Stimulated activated CD8-positive, alpha-beta memory T cell treated with anti-CD3 and anti-CD28 coated beads, Interleukin-12 subunit alpha, Interleukin-12 subunit beta, amount 100 ng/mL, for 4 hours (primary cell): Measurements from ENCODE around the gene SH3RF2.

Experiments
- DNase-seq: peaks from one replicate; pipeline ENCODE4 v3.0.0-alpha.2; 2020; ENCODE audit warnings: low read depth

SH3RF2 gene

DNA sequence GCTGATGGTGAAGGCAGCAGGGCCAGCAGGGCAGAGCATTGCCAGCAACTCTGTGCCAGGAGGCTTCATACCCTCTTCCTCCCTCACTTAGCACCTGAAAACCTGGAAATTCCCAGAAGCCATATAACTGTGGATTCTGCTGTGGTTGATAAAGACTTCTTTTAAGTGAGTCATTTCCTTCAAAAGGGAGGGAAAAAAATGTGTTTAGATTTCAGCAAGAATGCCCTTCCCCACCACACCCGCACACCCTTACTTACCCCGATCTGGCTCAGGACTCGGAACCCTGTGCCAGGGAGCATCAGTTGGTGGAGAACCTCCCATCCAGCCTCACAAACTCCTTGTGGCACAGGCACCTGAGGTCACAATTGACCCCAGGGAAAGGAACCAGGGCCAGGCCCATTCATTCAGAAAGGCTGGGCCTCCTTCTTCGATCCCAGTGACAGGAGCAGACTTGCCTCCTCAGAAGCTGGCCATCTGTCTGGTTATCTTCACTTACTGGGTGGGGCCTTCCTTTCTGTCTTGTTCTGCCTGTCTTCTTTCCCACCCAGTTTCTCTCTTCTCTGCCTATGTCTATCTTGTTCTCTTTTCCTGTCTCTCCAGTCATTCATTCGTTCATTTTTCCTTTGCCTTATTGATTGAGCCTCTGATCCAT is 106.4 kb downstream of the SH3RF2 start:
- DNase-seq: no peak

DNA sequence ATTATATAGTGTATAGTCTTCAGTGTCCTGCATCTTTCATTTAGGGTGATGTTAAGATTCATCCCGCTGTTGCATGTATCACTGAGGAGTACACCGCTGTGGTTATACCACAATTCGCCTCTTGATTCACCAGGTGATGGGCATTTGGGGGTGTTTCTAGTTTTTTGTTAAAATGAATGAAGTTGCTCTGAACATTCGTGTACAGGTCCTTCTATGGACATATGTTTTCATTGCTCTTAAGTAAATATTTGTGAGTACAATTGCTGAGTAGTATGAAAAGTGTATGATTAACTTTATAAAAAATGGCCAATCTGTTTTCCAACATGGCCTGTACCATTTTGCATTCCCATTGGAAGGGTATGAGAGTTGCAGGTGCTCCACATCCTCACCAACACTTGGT is 107.3 kb downstream of the SH3RF2 start:
- no peak for DNase-seq

DNA sequence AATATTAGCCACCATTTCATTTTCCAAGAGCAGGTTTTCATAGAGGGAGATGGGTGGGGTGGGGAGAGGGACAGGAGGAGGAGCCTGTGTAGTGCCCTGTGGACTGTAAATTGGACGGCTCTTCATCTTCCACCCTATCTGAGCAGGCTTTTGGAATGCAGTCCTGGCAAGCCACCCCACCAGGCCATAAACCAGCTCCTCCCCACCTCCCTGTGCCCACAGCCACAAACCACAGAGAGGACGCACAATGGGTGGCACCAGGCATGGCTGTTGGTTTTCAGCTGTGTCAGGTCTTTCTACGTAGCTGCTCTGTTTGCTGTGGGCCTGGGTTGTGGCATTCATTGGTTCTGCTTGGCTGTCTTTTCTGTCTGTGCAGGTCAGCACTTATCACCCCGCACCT is 111.0 kb downstream of the SH3RF2 start:
- DNase-seq: no peak

DNA sequence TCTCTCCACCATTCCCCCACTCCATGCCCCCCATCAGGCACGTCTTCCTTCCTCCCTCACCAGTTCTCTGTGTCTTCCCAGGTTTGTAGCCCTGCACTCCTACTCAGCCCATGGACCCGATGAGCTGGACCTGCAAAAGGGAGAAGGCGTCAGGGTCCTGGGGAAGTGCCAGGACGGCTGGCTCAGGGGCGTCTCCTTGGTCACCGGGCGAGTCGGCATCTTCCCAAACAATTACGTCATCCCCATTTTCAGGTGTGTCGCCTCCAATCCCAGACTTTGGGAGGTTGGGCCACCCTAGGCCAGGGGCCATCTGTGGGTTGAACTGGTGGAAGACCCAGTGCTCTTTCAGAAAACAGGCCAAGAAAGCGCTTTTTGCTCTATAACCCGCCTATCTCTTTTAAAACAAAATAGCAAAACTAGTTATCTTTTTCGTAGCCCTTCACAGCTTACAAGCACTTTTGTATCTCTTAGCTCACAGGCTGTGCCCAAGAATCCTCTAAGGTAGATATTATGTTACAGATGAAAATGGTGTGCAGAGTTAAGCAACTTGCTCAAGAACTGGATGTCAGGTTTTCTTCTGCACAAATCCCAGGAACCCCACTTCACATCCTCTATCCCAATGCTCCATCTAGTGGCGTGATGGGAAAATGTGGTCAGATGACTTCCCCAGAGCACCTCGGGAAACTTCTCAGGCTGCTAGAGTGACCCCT is 112.8 kb downstream of the SH3RF2 start:
- no peak for DNase-seq

DNA sequence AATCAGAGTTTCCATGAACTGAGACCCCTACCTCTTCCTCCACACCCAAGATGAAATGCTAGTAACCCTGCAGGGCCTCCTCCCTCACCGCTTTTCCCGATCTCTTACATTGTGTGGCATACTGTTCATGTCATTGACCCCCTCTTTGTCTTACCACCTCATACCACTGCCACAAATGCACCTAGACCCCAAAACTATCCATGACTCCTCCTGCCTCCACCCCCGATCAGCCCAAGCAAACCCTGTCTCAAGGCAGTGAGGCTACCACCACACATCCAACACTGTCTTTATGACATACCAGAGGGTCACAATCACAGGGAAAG is 113.3 kb downstream of the SH3RF2 start:
- DNase-seq: no peak

DNA sequence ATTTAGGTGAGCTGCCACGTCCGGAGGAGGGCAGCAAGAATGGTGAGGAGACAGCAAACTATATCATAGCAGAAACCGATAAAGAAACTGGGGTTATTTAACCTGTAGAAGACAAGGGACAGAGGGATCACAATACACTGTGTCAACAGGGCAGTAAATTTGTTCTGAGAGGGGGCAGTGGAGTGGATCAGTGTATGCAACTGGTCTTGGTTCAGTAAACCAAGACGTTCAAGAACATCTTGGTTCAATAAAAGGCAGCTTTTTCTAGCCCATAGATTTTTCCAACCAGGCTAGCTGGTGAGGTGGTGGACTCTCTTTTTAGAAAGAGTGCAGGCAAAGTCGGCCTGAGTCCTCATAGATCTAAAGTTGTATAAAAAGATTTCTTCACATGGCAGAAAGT is 113.7 kb downstream of the SH3RF2 start:
- no peak for DNase-seq

DNA sequence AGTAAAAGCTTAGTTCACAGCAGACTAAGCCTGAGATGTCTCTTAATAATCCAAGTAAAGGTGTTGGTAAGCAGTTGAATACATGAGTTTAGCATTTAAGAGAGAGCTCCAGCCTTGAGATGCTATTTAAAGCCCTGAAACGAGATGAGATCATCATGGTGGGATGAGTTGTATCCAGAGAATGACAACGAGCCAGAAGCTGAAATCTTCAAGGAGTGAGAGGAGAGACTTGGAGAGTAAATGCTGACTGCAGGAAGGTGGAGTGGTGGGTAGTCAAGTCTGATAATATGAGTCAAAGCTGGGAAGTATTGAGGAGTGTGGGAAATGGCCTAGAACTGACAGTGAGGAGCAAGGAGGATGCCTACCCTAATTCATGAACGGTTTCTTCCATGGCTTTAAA is 115.3 kb downstream of the SH3RF2 start:
- DNase-seq: no peak

DNA sequence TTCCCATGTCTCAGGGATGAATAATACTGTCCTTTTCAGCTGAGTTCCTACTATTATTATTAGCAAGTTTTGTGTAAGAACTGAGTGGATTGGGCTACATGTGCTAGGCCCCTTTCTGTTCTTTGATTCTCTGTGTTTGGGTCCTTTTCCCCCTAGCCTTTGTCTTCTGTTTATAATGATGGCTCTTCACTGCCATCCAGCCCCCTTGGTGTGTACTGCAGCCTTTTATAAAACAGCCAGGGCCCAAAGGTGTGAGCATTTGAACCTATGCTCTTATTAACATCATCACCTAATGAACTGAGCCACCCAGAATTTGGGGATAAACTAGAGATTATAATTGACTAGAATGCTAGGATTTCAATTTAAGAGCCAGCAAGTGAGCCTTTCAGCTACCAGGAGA is 116.4 kb downstream of the SH3RF2 start:
- DNase-seq: no peak

DNA sequence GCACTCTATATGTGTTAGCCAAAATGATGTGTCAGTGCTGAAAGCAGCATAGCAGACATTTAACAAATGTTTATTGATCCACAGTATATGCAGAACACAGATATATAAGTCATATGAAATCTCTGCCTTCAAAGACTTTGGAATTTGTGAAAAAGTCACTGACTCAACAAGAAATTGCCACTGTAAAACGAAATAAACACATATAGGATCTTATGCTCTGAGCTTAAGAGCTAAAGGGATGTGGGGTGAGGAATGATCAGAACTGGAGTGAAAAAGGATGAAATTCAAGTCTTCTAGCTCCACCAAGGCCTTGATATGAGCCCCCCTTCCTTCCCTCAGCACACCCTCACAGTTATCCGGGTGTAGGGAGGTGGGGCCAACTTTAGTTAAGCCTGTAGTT is 119.1 kb downstream of the SH3RF2 start:
- DNase-seq: no peak

DNA sequence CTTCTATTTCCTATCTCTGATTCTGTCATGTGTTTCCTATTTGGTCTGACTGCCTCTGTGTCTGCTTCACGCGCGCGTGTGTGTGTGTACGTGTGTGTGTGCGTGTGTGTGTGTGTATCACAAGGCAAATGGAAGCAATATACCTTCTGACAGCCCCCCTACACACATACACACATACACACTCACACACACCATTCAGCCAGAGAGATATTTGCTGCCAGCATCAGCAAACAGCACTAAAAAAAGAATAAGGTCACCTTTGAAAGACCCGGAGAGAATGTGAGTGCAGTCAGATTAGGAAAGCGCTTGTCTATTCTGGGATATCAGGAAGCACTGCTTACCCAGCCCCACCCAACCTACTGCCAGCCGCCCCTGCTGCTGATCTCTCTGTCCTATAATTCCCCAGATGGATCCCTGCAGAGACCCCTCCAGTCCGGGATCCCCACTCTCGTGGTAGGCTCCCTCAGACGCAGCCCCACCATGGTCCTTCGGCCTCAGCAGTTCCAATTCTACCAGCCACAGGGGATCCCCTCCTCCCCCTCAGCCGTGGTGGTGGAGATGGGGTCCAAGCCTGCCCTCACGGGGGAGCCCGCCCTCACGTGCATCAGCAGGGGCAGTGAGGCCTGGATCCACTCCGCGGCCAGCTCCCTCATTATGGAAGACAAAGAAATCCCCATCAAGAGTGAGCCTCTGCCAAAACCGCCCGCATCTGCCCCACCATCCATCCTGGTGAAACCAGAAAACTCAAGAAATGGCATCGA is 123.3 kb downstream of the SH3RF2 start:
- DNase-seq: no peak

DNA sequence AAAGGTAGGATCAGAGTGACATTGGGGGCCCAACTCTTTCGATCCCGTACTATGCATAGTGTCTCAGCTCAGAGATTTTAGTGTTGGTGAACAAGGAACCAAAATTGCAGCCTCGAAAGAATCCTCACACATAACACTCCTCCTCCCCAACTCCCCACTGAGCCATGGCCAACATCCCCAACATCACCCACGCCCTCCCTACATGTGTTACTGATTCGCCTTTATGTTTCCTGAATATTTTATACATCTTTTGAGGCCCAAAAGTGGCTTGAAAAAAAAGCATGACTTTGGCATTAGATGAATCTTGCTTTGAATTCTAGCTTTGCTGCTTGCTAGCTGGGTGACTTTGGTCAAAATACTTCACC is 123.8 kb downstream of the SH3RF2 start:
- DNase-seq: no peak

DNA sequence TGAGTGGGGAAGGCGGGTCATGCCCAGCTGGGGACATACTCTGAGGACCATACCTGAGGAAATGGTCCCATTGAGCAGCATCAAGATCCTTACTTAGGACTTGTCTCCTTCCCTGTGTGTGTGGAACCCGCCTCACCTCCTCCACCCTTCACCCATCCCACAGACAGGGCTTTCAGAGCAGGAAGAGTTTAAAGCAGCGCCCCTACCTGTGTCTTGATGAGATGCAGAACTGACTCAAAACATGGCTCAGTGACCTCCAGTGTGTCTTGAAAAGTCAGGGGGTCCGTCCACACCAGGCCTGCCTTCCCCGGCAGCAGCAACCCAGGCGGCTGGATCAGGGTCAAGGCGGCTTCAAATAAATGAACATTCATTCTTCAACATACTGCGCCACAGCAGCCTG is 130.6 kb downstream of the SH3RF2 start:
- no peak for DNase-seq

DNA sequence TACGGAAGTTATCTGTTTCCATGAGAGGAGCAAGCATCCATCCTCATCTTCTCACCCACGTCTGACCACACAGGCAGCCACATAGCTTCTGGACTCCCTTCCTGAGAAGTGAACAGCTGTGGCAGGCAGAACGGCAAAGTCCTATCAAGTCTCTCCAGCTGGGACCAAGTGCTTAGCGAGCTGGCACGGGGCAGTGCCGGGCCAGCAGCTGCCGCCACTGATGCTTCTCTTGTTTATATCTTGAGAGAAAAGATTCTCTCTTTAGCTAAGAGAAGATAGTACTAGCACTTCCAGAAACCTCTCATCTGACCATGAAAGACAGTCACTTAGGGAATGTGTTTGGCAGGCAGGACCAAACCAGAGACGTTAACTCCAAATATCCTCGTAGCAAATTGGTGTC is 131.8 kb downstream of the SH3RF2 start:
- no peak for DNase-seq

DNA sequence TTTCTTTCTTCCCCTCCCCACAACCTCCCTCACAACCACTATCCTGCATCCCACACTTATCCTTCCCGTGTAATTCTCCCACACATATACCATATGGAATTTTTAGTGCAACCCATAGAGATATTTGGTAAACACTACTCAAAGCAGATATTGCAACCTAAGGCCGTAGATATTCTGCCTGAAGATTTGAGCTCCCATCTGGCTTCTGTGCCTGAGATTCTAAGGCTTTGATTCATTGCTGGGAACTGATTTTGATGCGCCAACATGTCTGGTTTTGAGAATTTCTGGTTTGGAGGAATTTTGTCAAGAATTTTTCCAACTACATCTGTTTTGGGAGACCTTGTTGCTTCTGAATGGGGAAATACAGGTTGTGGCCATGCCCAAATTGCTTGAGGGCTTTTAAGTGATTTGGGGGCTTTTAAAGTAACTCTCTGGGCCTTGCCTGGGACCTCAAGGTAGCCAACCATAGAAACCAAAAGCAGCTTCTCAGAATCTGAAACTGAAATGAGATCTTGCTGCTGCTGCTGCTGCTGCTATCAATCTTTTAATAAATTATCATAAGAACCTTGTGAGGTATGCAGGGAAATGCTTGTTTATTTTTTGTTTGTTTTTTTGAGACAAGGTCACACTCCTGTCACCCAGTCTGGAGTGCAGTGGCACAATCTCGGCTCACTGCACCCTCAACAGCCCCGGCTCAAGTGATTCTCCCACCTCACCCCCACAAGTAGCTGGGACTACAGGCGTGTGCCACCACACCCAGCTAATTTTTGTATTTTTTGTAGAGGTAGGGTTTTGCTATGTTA is 132.8 kb downstream of the SH3RF2 start:
- no peak for DNase-seq

DNA sequence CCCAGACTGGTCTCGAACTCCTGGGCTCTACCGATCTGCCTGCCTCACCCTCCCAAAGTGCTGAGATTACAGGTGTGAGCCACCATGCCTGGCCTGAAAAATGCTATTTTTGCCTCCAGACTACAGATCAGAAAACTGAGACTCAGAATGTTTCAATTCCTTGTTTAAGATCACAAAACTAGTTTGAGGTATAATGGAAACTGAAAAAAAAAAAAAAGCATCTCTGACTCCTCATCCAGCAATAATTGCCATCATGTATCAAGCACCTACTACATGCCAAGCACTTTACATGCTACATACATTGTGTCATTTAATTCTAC is 133.4 kb downstream of the SH3RF2 start:
- no peak for DNase-seq

DNA sequence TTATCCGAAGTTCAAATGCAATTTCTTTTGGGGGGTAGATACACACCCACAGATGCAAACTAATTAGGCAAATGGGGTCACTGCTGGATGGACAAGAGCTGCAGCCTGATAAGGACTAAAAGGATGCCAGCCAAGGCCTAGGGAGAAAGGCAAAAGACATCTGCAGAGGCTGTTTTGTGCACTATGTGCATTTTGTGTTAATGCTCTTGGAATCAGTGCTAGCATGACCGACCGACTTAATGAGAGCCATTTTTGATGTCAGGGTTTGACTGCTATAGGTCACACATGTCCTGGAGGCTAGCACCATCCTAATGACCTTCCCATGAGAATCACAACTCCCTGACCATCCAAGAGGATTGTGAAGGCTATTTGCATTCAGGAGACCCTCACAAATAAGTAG is 134.4 kb downstream of the SH3RF2 start:
- no peak for DNase-seq

DNA sequence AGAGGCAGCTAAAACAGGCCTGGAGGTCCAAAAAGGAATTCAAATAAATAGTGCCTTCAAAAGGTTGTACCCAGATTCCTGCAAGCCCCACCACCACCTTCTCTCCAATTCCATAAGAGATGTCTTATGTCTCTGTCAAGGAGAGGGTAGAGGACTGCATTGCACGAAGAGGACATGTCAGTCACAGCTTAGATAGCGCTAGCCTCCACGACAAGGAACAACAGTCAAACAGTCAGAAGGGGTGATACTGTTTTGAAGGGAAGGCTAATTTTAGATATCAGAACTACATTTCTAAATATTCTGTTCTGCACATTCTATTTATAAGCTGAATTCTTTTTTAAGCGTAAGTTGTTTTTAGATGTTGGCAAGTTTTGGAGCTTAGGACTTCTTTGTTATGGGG is 134.8 kb downstream of the SH3RF2 start:
- no peak for DNase-seq

DNA sequence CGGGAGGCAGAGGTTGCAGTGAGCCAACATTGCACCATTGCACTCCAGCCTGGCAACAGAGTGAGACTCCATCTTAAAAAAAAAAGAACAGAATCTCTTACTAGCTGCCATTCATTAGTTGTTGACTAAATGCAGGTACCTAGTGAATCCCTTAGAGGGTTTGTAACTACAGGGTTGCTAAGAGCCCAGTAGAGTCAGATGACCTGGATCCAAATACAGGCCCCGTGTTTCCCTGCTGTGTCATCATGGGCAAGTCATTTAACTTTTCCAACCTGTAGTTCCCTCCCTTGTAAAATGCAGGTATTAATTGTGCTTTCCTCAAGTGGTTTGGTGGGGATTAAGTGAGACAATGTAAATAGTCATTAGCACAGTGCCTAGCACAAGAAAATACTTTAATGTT is 136.2 kb downstream of the SH3RF2 start:
- DNase-seq: no peak

DNA sequence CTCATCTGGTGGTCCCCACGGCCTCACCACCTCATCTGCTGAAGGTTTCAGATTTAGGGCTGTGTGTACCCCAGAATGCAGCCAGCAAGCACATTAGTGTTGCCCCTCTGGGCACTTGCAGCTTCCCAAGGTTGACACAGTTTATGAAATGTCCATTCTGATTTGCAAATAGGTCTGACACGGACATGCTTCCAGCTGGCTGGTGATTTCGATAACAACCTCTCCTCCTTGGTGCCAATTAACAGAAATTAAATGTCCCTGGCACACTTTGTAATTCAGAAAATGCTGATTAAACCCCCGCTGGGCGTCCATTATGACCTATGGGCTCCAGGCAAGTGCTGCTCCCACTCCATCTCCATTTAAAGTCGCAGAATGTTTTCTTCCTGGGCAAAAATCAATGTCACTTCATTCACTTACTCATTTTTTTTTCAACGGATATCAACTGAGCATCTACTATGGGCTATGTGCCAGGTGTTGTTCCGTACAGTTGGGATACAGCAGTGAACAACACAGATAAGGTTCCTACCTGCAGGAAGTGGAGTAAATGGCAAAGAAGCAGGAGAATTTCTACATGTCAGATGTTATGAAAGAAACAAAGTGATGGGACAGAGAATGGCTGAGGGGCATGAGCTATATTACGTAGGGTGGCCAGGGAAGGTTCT is 137.0 kb downstream of the SH3RF2 start:
- no peak for DNase-seq

DNA sequence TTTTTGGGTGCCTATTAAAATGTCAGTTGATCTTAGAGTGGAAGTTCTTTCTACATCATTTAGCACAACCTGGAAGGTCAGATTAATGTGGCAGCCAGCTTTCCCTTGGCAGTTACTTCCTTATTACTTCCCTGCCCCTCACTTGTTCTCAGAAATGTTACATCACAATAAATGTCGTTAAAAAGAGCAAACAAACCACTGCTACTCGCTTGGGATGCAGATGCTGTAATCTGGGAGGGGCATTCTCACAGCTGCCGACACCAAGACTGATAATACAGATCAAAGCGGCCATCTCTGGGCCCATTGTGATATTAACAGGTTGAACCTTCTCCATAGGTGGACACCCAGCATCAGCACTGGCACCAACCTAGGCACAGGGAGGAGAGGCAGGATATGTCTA is 139.7 kb downstream of the SH3RF2 start:
- DNase-seq: no peak

DNA sequence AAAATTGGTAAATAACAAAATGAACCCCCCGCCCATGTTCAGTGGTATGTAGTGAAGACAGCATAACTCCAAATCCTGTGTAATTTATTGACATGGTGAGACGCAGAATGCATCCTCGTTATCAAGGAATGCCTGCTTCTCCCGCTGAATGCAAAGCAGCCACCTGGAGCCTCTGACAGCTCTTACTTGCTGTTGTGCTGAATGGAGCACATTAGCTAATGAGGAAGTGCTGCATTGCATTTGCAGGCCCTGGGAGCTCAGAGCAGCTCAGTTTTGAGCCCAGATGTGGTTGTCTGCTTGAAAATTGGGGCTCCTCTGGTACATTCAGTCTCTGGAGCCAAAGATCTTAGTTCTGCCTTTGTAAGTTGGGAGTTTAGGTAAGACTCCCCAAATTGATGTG is 140.1 kb downstream of the SH3RF2 start:
- no peak for DNase-seq

DNA sequence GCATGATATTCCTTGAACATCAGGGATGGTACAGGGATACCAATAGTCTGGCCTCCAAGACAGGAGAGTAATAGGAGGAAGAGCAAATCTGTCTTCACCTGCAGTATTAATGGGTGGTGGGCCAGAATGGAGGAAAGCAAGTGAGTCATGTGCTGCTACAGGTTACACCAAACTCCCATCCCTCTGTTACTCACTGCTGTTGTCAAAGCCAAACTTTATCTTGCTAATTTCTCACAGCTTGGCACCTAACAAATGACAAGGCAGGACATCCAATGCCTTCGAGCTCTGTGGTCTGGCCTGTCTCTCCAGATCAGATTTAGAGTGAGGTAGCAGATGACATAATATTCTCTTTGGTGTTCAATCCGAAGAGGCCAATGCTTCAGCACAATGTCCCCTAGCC is 142.2 kb downstream of the SH3RF2 start:
- no peak for DNase-seq
